Measurements from ENCODE around the gene CREBBP. TPM values are rescaled to one million over a fixed set of nuclear protein-coding genes. Genes with fewer than 3 reads are reported as not detected.

The CREBBP gene
- total RNA-seq, 1 donor from 2014 or later, result 31.8 TPM

- DNase-seq (ENCODE audit: low spot score), result peak; percentile 14
Observed at GRCh38 chr16:3856367-3857141, 24.0 kb downstream of the CREBBP start.

DNA sequence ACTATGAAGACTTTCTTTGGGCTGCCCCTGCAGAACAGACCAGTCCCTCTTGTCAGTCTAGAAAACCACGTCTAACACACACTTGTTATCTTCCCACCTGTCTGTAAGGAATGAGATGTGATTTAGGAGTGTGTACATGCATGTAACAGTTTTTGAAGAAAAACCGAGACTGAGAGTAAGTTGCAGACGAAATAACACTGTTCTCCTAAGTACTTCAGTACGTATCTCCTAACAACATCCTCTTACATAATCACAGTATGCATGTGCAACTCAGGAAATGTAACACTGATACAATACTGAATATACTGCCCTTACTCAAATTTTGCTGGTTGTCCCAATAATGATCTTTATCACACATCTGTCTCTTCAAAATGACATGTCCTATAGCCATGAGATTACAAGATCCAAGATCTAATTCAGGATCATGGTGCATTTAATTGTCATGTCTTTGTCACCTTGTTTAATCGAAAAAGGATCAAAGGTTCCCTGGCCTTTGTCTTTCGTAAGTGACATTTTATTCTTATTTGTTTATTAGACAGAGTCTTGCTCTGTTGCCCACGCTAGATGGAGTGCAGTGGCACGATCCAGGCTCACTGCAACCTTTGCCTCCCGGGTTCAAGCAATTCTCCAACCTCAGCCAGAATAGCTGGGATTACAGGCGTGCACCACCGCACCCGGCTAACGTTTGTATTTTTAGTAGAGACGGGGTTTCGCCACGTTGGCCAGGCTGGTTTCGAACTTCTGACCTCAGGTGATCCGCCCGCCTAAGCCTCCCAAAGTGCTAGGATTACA lies 25.6 kb downstream of the CREBBP start:
- DNase-seq (ENCODE audit: low spot score), result no peak

- DNase-seq (ENCODE audit: low spot score), result no peak
Observed at GRCh38 chr16:3850544-3850899, 30.0 kb downstream of the CREBBP start.

GRCh38 chr16:3849751-3850543 lies 30.6 kb downstream of the CREBBP start:
- no peak for DNase-seq (ENCODE audit: low spot score)

- DNase-seq (ENCODE audit: low spot score), result no peak
Observed at GRCh38 chr16:3846595-3847091, 33.9 kb downstream of the CREBBP start.

- DNase-seq (ENCODE audit: low spot score), result no peak
Observed at GRCh38 chr16:3846087-3846486, 34.4 kb downstream of the CREBBP start.

- no peak for DNase-seq (ENCODE audit: low spot score)
Observed at GRCh38 chr16:3842994-3843393, 37.5 kb downstream of the CREBBP start.

DNA sequence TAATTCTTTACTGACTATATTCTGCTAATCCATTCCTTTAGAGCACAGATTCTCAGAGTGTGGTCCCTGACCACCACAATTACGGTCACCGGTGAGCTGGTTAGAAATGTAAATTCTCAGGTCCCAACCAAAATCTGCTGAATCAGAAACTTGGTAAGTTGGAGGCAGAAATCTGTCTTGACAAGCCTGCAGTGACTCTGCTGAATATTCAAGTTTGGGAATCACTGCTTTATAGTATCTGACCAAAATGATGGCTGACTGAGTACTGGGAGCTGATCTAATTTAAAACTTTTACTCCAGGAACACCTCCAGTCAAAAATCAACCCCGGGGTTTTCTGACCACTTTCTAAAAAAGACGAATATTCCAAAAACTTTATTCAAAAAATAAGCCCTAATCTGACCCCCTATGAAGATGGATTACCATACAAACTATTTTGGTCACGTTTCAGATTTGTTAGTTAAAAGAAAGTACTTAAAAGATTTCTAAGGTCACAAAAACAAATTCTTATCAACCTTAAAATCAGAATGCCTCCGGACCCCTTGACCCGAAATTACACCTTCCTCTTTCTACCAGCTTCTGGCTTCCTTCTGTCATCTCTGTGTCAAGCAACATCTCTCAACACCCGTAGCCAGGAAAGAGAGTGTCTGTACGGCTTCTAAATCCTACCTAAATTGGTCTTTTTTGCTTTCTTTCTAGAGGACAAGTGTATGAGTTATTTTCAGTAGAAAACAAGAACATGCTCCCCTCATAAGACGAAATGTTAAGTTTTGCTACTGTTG lies 38.6 kb downstream of the CREBBP start:
- DNase-seq (ENCODE audit: low spot score), result no peak

DNA sequence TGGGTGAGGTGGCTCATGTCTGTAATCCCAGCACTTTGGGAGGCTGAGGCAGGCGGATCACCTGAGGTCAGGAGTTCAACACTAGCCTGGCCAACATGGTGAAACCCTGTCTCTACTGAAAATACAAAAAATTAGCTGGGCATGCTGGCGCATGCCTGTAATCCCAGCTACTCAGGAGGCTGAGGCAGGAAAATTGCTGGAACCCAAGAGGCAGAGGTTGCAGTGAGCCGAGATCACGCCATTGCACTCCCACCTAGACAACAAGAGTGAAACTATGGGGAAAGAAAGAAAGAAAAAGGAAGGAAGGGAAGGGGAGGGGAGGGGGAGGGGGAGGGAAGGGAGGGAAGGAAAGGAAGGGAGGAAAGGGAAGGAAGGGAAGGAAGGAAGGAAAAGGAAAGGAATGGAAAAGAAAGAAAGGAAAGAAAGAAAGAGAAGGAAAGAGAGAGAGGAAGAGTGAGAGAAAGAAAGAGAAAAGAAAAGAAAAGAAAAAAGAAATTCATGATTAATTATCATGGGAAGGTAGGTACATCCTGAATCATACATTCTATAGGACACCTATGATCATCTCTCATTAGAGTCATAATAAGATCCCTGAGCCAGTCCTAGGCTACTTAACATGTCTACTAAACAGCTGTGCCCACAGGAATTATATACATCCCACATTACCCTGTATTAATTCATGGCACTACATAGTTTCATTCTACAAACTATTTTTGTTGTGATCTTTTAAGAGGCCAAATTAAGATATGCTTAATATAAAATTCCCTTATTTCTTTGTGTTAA lies 40.9 kb downstream of the CREBBP start:
- no peak for DNase-seq (ENCODE audit: low spot score)

DNA sequence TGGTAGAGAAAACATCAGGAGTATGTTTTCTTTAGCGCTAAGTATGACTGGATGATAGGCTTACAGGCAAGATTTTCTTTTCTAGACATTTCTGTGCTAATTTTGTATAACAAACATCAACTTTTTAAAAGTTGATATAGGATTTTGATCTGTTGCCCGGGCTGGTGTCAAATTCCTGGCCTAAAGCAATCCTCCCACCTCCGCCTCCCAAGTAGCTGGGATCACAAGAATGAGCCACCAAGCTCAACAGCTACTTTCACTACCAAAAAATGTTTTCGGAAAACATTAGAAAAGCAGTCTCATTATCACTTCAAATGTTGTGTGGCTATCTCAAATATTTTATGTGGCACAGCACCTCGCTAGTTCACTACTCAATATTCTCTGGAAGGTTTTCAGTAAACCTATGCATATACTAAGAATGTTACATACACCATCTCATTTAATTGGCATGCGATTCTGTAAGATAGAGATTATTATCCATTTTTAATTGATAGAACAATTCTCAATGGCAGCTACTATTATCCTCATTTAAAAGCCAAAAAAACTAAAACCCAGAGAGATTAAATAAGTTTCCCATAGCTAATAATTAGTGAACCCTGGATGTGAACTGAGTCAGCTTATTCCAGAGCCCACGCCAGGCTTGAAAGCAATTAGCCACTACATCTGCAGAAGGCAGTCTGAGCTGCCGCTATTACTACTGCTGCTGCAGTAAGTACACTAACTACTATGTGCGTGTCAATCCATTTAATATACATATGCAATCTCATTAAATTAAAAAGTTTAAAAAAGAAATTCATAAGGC lies 41.7 kb downstream of the CREBBP start:
- DNase-seq (ENCODE audit: low spot score), result no peak

- no peak for DNase-seq (ENCODE audit: low spot score)
Observed at GRCh38 chr16:3837851-3838586, 42.5 kb downstream of the CREBBP start.

DNA sequence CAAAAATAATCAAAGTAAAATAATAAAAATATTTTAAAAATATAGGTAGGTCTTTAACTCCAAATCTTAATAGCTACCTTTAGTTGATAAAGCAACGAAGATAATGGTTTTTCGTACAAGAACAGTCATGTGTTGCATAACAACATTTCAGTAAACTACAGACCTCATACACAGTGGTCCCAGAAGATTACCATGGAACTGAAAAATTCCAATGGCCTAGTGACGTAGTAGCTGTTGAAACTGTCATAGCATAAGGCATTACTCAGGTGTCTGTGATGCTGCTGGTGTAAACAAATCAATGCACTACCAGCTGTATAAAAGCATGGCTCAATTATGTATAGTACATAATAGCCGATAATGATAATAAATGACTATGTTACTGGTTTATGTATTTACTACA lies 43.9 kb downstream of the CREBBP start:
- no peak for DNase-seq (ENCODE audit: low spot score)

- DNase-seq (ENCODE audit: low spot score), result no peak
Observed at GRCh38 chr16:3835089-3835602, 45.4 kb downstream of the CREBBP start.

- no peak for DNase-seq (ENCODE audit: low spot score)
Observed at GRCh38 chr16:3832668-3833067, 47.8 kb downstream of the CREBBP start.

DNA sequence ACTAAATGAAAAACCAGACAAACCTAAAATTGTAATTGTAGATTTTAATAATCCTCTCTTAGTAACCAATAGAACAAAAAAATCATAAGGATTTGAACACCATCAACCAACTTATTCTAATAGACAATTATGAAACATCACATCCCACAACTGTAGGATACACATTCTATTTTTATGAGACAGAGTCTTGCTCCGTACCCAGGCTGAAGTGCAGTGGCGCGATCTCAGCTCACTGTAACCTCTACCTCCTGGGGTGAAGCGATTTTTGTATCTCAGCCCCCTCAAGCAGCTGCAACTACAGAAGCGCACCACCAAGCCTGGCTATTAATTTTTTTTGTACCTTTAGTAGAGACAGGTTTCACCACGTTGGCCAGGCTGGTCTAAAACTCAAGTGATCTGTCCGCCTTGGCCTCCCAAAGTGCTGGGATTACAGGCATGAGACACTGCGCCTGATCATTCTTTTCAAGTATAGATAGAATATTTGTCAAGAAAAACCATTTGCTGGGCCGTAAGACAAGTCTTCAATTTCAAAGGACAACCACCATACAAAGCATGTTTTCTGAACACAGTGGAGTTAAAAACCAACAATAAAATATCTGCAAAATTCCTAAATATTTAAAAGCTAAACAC lies 49.8 kb downstream of the CREBBP start:
- no peak for DNase-seq (ENCODE audit: low spot score)

DNA sequence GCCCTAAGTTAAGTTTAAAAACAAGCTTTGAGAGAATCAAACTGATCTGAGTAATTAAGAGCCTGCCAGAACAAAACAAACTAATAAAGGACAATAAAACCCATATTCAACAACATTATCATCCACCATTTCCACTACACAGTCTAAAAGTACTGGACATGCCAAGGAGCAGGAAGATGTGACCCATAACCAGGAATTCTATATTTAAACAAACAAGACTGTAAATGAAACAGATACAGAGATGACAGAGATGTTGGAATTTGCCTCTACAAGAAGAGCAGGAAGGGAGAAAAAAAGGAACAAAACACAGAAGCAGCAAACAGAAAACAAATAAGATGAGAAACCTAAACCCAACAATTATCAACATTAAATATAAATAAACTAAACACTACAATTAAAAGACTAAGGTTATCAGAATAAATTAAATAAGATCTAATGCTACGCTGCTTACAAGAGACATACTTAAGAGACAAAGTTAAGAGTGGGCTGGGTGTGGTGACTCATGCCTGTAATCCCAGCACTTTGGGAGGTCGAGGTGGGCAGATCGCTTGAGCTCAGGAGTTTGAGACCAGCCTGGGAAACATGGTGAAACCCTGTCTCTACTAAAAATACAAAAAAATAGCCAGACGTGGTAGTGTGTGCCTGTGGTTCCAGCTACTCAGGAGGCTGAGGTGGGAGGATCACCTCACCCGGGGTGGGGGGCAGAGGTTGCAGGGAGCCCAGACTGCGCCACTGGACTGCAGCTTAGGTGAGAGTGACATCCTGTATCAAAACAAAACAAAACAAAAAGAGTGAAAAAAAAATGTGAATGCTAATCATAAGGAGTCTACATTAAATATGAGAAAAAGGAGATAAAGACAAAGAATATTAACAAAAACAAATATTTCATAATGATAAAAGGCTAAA lies 50.6 kb downstream of the CREBBP start:
- no peak for DNase-seq (ENCODE audit: low spot score)

- DNase-seq (ENCODE audit: low spot score), result no peak
Observed at GRCh38 chr16:3825940-3826339, 54.6 kb downstream of the CREBBP start.

Measured in umbilical cord (tissue), 2 donors.